ENCODE results near the gene NACC2.
"Not testable (repeated sequence)": the region's sequence is repeated elsewhere in the genome, so short reads cannot be mapped to it uniquely, and the experiment has no call there.

NACC2 gene

DNA sequence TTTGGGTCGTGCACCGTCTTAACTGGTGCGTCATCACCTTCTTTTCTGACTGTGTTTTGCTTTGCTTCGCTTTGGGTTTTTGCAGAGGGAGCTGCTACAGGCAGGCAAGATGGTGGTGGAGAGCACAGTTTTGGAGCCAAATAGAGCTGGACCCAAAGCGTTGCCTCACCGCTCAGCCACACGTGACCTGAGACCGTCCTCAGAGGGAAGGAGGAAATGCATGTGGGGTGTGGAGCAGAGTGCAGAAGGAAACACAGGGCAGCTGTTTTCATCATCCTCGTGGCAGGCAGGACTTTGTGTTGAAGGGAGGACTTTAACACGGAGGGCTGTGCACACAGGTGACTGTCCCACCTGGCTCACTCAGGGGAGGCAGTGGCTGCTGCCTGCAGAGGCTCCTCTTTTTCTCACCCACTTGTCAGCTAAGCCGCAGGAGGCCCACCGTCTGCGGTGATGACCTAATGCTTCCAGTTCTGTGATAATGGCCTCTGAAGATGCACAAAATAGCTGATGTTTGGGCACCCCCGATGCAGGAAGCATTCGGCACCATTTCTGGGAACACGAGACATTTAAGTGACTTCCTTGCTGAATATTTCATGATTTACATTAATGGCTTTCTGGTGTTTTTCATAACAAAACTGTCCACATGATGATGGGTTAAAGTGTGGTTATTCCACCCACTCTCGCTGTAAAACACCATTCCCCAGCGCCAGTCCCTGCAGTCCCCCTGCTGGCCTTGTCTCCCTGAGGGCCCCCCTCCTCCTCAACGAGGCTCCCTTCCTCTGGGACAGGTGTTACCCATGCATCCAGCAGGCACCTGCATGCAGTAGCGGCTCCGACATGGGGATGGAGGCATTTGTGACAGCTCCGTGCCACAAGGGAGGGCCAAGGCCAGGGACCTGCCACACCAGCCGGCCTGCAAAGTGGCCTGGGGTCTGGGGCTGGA, 121.5 kb downstream of the NACC2 start:
- DNase-seq: peak; percentile 51 to 66

GRCh38 chr9:135971892-135972291, 123.2 kb downstream of the NACC2 start:
- DNase-seq: no peak

- no peak for DNase-seq
Observed at GRCh38 chr9:135971111-135971766, 123.8 kb downstream of the NACC2 start.

GRCh38 chr9:135970128-135970815, 124.8 kb downstream of the NACC2 start:
- no peak for DNase-seq

DNA sequence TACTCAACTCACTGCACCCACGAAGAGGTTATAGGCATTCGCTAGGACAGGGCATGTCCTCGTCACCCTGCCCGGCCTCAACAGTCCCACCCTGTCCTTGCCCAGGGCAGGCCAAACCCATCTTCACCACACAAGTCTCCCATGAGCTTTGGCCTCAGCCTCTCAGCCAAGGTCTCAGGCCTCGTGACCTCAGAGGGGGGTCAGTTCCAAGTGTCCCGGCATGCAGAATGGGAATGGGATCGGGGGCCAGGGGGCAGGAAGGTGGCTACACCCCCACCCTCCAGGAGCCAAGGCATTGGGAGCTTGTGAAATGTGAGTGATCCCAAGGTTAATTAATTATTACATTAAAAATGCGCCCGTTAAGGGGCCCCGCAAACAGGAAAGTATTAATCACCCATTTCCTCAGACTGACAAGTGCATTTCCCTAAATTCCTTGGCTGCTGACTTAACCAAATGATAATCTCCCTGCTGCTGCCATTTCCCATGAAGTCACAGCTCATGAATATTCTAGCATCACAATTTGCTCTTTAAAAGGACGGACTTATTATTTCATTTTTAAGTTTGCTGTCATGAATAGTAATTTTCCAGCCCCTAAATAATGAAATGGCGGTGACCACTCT, 125.9 kb downstream of the NACC2 start:
- DNase-seq: peak; percentile 63 to 68

DNA sequence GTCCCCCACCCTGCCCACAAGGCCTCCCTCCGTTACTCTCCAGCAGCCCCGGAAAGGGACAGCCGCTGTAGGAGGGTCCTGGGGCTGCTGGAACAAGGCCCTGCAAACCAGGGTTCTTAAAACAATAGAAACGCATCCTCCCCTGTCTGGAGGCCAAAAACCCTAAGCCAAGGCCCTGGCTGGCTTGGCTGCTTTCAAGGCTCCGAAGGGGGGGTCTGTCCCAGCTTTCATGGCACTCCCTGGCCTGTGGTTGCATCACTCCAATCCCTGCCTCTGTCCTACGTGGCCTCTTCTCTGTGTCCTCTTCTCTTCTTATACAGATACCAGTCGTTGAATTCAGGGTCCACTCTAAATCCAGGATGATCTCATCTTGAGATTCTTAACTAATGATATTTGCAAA, 126.5 kb downstream of the NACC2 start:
- no peak for DNase-seq

- no peak for DNase-seq
Observed at GRCh38 chr9:135968083-135968476, 127.0 kb downstream of the NACC2 start.

DNA sequence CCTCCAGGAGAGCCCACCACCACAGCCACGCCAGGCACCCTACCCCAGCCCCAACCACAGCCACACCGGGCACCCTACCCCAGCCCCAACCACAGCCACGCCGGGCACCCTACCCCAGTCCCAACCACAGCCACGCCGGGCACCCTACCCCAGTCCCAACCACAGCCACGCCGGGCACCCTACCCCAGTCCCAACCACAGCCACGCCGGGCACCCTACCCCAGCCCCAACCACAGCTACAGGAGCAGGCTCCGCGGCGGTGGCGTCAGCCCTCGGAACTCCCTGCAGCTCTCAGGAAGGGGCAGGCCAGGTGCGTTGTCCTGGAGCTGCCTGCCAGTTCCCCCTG, 128.2 kb downstream of the NACC2 start:
- DNase-seq: not testable (repeated sequence)

- no peak for DNase-seq
Observed at GRCh38 chr9:135965124-135965756, 129.8 kb downstream of the NACC2 start.

GRCh38 chr9:135963938-135964337, 131.2 kb downstream of the NACC2 start:
- no peak for DNase-seq

DNA sequence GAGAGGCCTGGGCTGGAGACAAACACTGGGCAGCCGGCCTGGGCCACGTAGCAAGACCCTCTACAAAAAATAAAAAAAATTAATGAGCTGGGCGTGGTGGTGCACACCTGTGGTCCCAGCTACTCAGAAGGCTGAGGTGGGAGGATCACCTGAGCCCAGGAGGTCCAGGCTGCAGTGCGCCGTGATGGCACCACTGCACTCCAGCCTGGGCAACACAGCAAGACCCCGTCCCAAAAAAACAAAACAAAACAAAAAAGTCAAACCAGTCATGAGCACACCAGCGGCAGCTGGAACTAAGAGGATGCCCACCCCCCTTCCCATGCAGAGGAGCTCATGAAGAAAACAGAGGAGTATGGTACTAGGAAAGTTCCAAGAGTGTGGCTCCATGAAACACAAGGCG, 131.8 kb downstream of the NACC2 start:
- no peak for DNase-seq

- DNase-seq: no peak
Observed at GRCh38 chr9:135962696-135963307, 132.3 kb downstream of the NACC2 start.

- DNase-seq: peak; percentile 17 to 19
Observed at GRCh38 chr9:135961811-135962695, 133.0 kb downstream of the NACC2 start.

DNA sequence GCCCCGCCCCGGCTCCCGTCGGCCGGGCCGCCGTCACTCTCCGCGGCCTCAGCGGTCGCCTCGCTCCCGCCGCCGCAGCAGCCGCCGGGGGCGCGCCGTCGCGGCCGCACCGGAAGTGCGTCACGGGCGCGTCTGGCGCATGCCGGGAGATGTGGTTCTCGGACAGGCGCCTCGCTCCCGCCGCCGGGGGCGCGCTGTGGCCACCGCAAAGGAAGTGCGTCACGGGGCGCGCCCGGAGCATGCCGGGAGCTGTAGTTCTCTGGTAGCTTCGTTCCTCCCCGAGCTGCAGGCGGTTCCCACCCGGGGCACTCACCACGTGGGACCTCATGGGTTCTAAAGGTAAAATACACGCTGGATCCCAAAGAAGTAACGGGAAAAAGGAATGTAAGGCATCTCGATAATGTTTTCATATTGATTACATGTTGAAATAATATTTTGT, 133.8 kb downstream of the NACC2 start, which contains the start of gene UBAC1:
UBAC1 (minus strand) TSS at position 97 of the 439 bp plus-strand sequence. CDS start 211 bp downstream, outside the sequence.
- peak; percentile 92 to 96 for DNase-seq

GRCh38 chr9:135960411-135961276, 134.4 kb downstream of the NACC2 start:
- peak; percentile 37 to 54 for DNase-seq

DNA sequence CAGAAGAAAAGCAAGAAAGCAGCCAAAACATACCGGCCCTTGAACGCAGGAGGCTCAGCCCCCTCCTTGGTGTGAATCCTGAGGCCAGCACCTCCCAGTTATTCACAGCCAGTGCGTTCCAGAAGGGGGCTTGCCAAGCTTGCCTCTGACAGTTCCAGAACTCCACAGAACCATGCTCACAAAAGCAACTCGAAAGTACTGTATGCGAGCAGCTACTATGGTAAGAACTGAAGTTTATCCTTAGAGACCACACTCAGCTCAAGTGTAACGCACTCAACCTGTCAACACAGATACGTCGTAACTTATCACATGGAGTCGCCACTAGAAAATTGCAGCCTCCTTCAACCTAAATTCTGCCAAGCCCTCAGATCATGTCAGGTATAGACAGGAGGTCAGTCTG, 135.3 kb downstream of the NACC2 start:
- DNase-seq: no peak

- peak; percentile 55 to 62 for DNase-seq
Observed at GRCh38 chr9:135958485-135958884, 136.6 kb downstream of the NACC2 start.

DNA sequence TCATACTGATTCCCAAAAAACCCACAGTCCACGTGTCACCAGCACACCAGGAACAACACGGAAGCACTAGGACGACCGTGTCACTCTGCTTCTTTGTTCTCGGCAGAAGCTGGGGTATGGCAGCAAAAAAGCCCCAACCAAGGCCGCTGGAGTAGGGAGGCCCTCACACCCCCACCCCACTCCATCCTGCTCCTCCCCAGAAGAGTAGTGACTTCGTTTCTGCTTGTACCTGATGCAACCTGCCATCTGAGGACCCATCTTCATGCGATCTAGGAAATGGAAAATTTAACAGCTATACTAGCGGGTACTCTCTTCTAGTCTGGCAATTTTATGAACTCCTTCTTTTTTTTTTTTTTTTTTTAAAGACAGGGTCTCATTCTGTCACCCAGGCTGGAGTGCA, 137.7 kb downstream of the NACC2 start:
- no peak for DNase-seq

- DNase-seq: no peak
Observed at GRCh38 chr9:135956802-135957174, 138.3 kb downstream of the NACC2 start.

All from inflammatory macrophage treated with lipopolysaccharide for 1 hour (primary cell).